ENCODE results near the gene TMEM150A.
A peak's percentile ranks its signal among the peaks of the same experiment; 100 is the strongest.
"Not testable (repeated sequence)": the region's sequence is repeated elsewhere in the genome, so short reads cannot be mapped to it uniquely, and the experiment has no call there.

The TMEM150A gene

DNA sequence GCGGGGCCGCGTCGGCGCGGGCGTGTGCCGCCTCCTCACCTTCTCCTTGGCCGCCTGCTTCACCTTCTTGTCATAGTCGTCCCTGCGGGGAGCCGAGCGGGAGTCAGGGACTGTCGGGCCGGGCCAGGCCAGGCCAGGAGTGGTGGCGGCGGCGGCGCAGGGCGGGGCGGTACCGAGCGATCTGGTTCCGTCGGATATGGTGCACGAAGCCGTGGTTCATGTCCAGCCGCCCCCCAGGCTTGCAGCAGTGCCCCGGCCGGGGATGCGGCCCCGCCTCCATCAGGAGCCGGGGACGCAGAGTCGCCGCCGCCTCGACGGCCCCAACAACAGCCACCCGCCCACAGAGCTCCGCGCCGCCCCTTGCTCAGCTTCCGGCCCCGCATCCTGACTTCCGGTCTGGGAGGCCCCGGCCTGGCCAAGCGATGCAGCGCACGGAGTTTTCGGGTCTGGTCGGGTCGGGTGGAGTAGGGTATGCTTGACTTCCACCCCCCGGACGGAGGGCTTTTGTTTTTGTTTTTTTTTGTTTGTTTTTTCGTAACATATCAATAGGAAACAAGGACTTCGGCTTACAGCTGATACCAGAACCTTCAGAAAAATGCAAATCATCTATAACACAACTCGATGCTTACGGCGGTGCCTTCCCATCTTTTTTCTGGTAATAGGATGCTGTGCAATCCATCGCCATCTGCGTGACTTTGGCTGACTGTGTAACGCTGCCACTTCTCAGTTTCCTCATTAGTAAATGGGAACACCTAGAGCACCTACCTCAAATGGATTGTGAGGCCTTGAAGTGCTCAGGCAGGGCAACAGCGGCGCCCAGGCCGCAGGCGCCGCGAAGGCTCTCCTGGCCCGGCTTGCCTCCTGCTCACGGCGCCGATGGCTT lies 9.4 kb upstream of the TMEM150A start, which contains the start of gene C2orf68:
C2orf68 (minus strand) TSS at position 362 of the 883 bp plus-strand sequence; CDS start at position 280, 82 bp downstream.
- peak; percentile 90 for DNase-seq

- DNase-seq: no peak
Observed at GRCh38 chr2:85611217-85611704, 8.8 kb upstream of the TMEM150A start.

GRCh38 chr2:85607268-85608215 lies 5.0 kb upstream of the TMEM150A start:
- DNase-seq: no peak

DNA sequence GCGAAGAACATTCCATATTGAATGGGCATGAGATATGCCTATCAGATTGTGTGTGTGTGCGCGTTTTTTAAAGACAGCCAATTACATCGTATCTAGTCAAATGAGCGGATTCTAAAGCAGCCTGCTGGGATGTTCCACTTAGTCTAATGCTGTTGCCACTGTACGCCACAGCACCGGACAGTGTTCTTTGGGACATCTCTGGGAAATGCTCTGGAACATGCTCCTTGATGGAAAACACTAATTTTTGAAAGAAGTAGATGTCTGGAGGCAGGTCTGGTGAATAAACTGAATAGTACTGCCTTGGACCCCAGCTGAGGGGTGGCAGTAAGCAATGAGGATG lies 3.6 kb upstream of the TMEM150A start:
- no peak for DNase-seq

DNA sequence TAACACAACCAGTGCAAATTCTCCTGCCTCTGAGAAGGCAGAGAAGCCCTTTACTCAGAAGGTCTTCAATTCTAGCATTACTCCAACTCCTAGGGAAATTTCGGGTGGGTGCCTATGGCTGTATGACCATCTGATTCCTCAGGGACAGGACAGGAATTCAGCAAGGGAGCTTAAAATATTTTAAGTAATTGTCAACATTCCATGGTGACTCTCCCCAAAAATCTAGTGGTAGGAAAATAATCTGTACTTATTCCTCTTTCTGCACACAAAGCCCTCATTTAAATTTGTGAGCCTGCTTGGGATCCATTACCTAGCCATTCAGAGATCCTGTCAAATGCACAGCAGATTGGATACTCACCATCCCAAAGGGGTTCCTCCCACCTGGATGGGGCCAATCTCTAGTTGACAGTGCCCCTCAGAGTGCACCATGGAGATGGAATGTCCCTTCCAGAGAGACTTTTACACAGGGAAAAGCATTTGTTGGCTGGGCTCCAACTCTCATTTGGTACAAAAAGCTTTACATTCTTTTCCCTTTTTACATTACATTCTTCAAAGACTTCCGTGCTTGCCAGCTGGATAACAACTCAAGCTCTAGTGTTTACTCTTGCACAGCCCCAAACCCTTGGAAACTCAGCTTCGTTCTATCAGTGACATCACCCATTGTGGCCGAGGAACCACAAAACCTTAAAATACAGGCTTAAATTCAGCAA lies 3.1 kb upstream of the TMEM150A start:
- DNase-seq: no peak

GRCh38 chr2:85604568-85605339 lies 2.3 kb upstream of the TMEM150A start:
- DNase-seq: no peak

GRCh38 chr2:85604133-85604444 lies 1.6 kb upstream of the TMEM150A start:
- DNase-seq: not testable (repeated sequence)

DNA sequence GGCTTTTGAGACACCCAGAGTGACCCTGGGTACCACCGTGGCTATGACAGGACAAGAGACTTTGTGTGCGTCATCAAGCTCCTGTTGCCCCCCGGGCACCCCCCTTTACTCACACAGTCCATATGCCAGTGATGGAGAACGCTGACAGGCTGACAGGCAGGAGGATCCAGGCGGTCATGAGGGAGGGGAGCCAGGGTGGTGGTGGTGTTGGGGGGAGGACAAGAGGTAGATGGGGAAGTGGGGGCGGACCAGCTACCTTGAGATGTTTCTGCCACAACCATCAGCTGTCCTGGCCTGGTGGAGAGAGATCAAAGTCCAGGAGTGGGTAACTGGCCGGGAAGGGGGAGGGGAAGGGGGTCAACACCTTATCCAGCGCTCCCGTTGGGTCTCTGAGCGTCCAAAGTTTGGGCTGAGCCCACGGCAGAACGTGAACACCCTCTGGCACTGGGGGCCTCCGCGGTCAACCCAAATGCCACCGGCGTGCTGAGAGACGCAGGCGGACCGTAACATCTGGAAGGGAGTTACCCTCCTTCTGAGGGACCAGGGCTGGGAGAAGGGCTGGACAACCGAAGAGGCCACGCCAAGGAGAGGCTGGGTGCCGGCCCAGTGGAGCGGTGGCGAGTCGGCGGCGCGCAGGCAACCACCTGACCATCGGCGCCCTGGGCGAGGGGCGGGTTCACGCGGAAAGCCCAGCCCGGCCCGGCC lies 575 bp downstream of the TMEM150A start:
- no peak for DNase-seq

GRCh38 chr2:85600951-85601770 lies 1.3 kb downstream of the TMEM150A start:
- DNase-seq: no peak

DNA sequence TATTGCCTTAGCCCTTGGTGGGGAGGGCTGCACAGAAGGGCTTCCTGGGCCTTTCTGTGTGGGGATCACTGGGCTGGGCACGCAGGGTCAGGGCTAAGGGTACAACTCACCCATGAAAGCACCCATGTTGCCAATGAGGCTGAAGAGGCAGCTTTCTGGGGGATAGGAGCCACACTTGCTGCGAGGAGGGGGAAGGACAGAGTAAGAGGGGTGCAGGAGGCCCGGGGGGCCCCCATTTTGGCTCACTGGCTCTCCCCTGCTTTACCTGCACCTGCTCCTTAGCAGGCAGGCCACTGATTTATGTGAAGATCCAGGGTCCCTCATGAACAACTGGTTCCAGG lies 2.3 kb downstream of the TMEM150A start:
- no peak for DNase-seq

DNA sequence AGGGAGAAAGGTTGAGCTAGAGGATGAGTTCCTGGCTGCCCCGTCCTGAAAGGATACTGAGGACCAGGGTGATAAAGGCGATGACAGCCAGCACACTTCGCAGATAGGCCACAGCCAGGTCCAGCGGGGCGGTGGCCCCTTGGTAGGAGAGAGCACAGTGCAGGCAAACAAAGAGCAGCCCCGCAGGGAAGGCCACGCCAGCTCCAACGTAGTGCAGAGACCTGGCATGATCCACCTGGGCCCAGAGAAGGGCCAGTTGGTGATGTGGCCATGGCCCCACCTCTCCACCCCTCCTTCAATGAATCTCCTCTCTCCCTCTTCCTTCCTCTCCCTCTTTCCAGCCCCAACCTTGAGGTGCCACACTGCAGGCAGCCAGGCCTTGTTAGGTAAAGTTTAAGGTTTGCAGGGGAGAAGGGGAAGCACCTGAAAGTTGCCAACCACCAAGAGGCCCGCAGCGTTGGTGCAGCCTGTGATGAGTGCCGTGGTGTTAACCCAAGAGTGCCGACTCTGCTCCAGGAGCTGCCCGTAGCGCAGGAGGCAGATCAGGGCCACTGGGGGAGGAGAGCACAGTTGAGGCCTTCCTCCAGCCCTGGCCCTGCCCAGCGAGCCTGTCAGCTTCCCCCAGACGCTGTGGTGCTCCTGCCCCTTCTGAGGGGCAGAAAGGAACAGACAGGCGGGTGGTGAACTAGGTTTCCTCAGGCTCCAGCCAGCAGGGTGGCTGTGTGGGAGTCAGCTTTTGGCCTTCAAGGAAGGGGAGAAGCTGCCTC lies 2.8 kb downstream of the TMEM150A start:
- no peak for DNase-seq

GRCh38 chr2:85598594-85599340 lies 3.7 kb downstream of the TMEM150A start:
- DNase-seq: no peak

GRCh38 chr2:85597241-85597640 lies 5.3 kb downstream of the TMEM150A start:
- no peak for DNase-seq

- DNase-seq: no peak
Observed at GRCh38 chr2:85596486-85597143, 5.9 kb downstream of the TMEM150A start.

GRCh38 chr2:85596026-85596333 lies 6.5 kb downstream of the TMEM150A start:
- DNase-seq: no peak

GRCh38 chr2:85595301-85596025 lies 7.0 kb downstream of the TMEM150A start, which contains the start of gene RNF181:
Gene RNF181, plus strand, starts transcription at chr2:85595745. Its CDS starts 19 bp downstream, at chr2:85595764.
- DNase-seq: peak; percentile 99

- no peak for DNase-seq
Observed at GRCh38 chr2:85594715-85595300, 7.7 kb downstream of the TMEM150A start.

DNA sequence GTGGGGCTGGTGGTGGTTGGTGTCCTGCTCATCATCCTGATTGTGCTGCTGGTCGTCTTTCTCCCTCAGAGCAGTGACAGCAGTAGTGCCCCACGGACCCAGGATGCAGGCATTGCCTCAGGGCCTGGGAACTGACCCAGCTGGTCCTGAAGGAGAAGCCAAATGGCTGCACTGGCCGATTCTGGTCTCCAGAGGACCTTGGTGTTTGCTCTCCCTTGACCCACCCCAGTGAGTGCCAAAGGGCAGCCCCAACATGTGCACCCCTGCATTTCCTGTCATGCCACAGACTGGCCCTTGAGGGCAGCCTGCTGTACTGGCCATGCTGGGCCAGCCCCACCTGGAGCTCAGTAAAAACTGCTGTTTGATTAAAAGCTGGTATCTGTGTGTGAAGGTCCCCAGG lies 9.5 kb downstream of the TMEM150A start:
- DNase-seq: no peak
